NCI-H510A (cell line): ENCODE results near the gene C2CD2.

Source experiments
- DNase-seq: peaks from one replicate; lab custom pipeline; 2025; lab: John Stamatoyannopoulos, UW

C2CD2 gene

GRCh38 chr21:41932191-41932575 lies 21.6 kb downstream of the C2CD2 start:
- no peak for DNase-seq

- DNase-seq: no peak
These were observed 22.8 kb downstream of the C2CD2 start for GRCh38 chr21:41931041-41931451.

GRCh38 chr21:41929248-41929647 lies 24.6 kb downstream of the C2CD2 start:
- no peak for DNase-seq

GRCh38 chr21:41928621-41929220 lies 25.1 kb downstream of the C2CD2 start:
- DNase-seq: no peak

GRCh38 chr21:41927727-41928409 lies 25.9 kb downstream of the C2CD2 start:
- DNase-seq: no peak

GRCh38 chr21:41926807-41927171 lies 27.0 kb downstream of the C2CD2 start:
- DNase-seq: no peak

- no peak for DNase-seq
These were observed 27.6 kb downstream of the C2CD2 start for GRCh38 chr21:41926117-41926806.

- DNase-seq: no peak
These were observed 28.1 kb downstream of the C2CD2 start for GRCh38 chr21:41925767-41926116.

GRCh38 chr21:41924368-41924754 lies 29.5 kb downstream of the C2CD2 start:
- DNase-seq: no peak

GRCh38 chr21:41923631-41924367 lies 30.0 kb downstream of the C2CD2 start:
- DNase-seq: no peak

GRCh38 chr21:41923186-41923585 lies 30.6 kb downstream of the C2CD2 start:
- no peak for DNase-seq

- DNase-seq: no peak
These were observed 32.8 kb downstream of the C2CD2 start for GRCh38 chr21:41921021-41921420.

- DNase-seq: no peak
These were observed 33.3 kb downstream of the C2CD2 start for GRCh38 chr21:41920476-41920875.

- no peak for DNase-seq
These were observed 34.0 kb downstream of the C2CD2 start for GRCh38 chr21:41919666-41920398.

- DNase-seq: no peak
These were observed 35.1 kb downstream of the C2CD2 start for GRCh38 chr21:41918561-41919358.

GRCh38 chr21:41917531-41917930 lies 36.3 kb downstream of the C2CD2 start:
- DNase-seq: no peak

- no peak for DNase-seq
These were observed 36.9 kb downstream of the C2CD2 start for GRCh38 chr21:41916888-41917433.

- DNase-seq: no peak
These were observed 38.9 kb downstream of the C2CD2 start for GRCh38 chr21:41914965-41915364.

- no peak for DNase-seq
These were observed 39.5 kb downstream of the C2CD2 start for GRCh38 chr21:41914358-41914757.

GRCh38 chr21:41913230-41913629 lies 40.6 kb downstream of the C2CD2 start:
- no peak for DNase-seq

- DNase-seq: no peak
These were observed 45.0 kb downstream of the C2CD2 start for GRCh38 chr21:41908829-41909228.
